ENCODE data around the gene ZC3H18. TPM values are rescaled to one million over a fixed set of nuclear protein-coding genes. Genes with fewer than 3 reads are reported as not detected.

The ZC3H18 gene
- polyA plus RNA-seq, 1 experiment, result 11.2 TPM

DNA sequence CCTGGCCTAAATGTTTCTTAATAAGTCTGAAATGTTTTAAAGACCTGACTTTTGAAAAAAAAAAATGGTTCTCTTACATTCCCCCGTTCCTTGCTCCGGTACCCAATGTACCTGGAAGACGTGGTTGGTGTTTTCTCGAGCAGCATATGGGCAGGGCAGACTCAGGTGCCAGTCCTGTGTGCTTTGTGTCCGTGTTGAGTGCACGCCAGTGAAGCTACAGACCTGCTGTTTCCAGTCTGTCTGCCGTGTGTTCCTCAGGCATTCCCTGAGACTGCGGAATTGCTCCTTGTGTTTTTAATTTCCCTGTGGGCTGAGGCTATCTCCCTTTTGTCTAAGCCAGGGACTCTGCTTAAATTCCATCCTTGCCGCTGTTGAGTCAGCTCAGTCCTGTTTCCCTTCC lies 56.4 kb downstream of the ZC3H18 start:
- POLR2A ChIA-PET, result no interaction called here
- peak; percentile 26 for DNase-seq (ENCODE audit: low read depth)
- no peaks in the 10 kb centered on the region for H3K27me3 ChIP-seq (ENCODE audit: control insufficient read depth, insufficient read depth, low read length)
- H3K36me3 ChIP-seq (ENCODE audit: control insufficient read depth, insufficient read depth, low read length), result peaks cover 49% of the 10 kb centered on the region
- CTCF ChIA-PET, result interaction anchor here (0.7 to 1.2 kb wide), 2 partner anchors 10 to 64 kb away, joined by 4 to 7 read pairs; no protein-coding TSS in a partner anchor
- TF ChIP-seq, protein P1, sequence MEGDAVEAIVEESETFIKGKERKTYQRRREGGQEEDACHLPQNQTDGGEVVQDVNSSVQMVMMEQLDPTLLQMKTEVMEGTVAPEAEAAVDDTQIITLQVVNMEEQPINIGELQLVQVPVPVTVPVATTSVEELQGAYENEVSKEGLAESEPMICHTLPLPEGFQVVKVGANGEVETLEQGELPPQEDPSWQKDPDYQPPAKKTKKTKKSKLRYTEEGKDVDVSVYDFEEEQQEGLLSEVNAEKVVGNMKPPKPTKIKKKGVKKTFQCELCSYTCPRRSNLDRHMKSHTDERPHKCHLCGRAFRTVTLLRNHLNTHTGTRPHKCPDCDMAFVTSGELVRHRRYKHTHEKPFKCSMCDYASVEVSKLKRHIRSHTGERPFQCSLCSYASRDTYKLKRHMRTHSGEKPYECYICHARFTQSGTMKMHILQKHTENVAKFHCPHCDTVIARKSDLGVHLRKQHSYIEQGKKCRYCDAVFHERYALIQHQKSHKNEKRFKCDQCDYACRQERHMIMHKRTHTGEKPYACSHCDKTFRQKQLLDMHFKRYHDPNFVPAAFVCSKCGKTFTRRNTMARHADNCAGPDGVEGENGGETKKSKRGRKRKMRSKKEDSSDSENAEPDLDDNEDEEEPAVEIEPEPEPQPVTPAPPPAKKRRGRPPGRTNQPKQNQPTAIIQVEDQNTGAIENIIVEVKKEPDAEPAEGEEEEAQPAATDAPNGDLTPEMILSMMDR (IDR thresholded peaks at IDR 0.05; ENCODE audit: insufficient read depth, low read depth, low read length), result no peak
- no peak overlapping the region for H3K4me3 ChIP-seq (ENCODE audit: low read depth, low read length)

DNA sequence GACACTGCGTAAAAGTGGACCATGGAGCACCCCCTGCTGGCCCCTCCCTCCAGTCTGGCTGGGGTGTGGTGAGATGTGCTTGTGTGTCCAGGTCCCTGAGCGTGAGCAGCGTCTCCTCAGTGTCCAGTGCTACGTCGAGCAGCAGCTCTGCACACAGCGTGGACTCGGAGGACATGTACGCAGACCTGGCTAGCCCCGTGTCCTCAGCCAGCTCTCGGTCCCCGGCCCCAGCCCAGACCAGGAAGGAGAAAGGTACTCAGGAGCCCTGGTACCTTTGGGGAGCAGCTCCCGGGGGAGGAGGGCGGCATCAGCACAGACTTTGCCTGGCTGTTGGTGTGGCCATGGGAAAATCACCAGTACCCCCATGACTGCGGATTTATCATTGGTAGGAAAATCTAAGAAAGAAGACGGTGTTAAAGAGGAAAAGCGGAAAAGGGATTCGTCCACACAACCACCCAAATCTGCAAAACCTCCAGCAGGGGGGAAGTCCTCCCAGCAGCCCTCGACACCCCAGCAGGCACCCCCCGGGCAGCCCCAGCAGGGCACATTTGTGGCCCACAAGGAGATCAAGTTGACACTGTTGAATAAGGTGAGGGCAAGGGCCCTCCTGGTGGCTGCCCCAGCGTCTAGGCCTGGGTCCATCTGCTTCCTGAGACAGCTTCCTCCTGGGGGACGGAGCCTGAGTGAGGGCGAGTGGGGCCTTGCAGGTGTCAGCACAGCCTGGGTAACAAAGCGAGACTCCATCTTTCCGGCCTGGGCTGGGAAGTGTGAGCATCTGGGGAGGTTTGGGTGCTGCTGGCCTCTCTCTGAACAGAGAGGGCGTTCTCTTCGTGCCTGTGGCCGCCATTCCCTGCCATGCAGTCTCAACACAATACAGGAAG lies 57.6 kb downstream of the ZC3H18 start:
- no peak overlapping the region for H3K4me3 ChIP-seq (ENCODE audit: low read depth, low read length)
- TF ChIP-seq, protein P1 (IDR thresholded peaks at IDR 0.05; ENCODE audit: insufficient read depth, low read depth, low read length), result no peak
- no peaks in the 10 kb centered on the region for H3K27me3 ChIP-seq (ENCODE audit: control insufficient read depth, insufficient read depth, low read length)
- ChIA-PET CTCF (no interaction called here), POLR2A (no interaction called here)
- peaks cover 43% of the 10 kb centered on the region for H3K36me3 ChIP-seq (ENCODE audit: control insufficient read depth, insufficient read depth, low read length)
- DNase-seq (ENCODE audit: low read depth), result no peak

DNA sequence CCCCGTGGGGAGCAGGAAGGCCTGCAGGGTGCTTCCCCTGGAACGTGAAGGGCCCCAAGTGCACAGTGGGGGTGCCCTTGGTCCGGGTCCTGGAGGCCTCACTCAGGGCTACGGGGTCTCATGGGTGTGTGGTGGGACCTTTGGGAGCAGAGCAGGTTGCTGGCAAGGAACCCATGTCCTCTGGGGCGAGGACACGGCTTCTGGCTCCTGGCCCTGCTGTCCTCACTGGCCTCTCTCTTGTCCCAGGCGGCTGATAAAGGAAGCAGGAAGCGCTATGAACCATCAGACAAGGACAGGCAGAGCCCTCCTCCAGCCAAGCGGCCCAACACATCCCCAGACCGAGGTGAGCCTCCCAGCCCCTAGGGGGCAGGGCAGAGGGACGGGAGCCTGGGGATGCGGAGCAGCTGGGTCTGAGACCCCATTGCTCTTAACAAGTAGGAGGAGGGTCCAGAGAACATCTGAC lies 58.3 kb downstream of the ZC3H18 start:
- no peak for DNase-seq (ENCODE audit: low read depth)
- POLR2A ChIA-PET, result no interaction called here
- H3K27me3 ChIP-seq (ENCODE audit: control insufficient read depth, insufficient read depth, low read length), result no peaks in the 10 kb centered on the region
- CTCF ChIA-PET, result interaction anchor here (0.6 kb wide), 1 partner anchor 172 kb away, joined by 3 read pairs; no protein-coding TSS in a partner anchor
- peaks cover 40% of the 10 kb centered on the region for H3K36me3 ChIP-seq (ENCODE audit: control insufficient read depth, insufficient read depth, low read length)
- TF ChIP-seq, protein P1 (IDR thresholded peaks at IDR 0.05; ENCODE audit: insufficient read depth, low read depth, low read length), result peak; percentile 46
- no peak overlapping the region for H3K4me3 ChIP-seq (ENCODE audit: low read depth, low read length)

DNA sequence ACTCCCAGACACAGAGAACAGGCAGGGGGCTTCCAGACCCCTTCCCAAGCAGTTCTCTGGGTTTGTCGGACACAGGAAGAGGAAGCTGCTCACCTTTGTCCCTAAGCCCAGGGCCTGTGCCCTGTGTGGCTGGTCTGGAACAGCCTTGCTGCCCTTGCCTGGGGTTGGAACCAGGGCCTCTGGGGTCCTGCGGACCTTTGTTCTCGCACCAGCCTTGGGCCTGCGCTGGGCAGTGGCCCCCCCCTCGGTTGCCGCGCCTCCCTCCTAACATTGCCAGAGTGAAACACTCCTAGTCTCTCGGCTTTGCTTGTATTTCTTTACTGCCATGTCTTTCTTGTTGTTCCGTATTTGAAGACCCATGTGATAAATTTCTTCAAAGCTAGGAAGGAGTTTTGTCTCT lies 59.6 kb downstream of the ZC3H18 start:
- CTCF ChIA-PET, result no interaction called here
- Histone ChIP-seq H3K27me3 (ENCODE audit: control insufficient read depth, insufficient read depth, low read length) (no peaks in the 10 kb centered on the region), H3K4me3 (ENCODE audit: low read depth, low read length) (no peak overlapping the region), H3K36me3 (ENCODE audit: control insufficient read depth, insufficient read depth, low read length) (peaks cover 28% of the 10 kb centered on the region)
- POLR2A ChIA-PET, result no interaction called here
- TF ChIP-seq, protein P1 (IDR thresholded peaks at IDR 0.05; ENCODE audit: insufficient read depth, low read depth, low read length), result no peak
- DNase-seq (ENCODE audit: low read depth), result no peak

DNA sequence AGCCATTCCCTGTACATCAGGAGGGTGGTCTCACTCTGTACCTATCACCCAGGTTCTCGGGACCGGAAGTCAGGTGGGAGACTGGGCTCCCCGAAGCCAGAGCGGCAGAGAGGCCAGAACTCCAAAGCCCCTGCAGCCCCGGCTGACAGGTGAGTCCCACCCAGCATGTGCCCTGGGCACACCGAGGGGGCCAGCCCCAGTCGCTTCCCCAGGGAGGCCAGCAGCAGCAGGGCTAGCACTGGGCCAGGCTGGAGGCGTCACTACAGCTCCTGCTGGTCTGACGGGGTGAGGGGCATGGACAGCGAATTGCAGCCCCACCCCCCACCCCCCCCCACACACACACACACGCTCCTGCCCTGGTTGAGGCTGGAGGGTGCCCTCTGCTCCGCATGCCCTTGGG lies 60.2 kb downstream of the ZC3H18 start:
- no peak for DNase-seq (ENCODE audit: low read depth)
- no peaks in the 10 kb centered on the region for H3K27me3 ChIP-seq (ENCODE audit: control insufficient read depth, insufficient read depth, low read length)
- TF ChIP-seq, protein P1 (IDR thresholded peaks at IDR 0.05; ENCODE audit: insufficient read depth, low read depth, low read length), result no peak
- CTCF ChIA-PET, result no interaction called here
- no peak overlapping the region for H3K4me3 ChIP-seq (ENCODE audit: low read depth, low read length)
- H3K36me3 ChIP-seq (ENCODE audit: control insufficient read depth, insufficient read depth, low read length), result peaks cover 23% of the 10 kb centered on the region
- POLR2A ChIA-PET, result no interaction called here

All from BJ (cell line).